GM18868 (cell line): ENCODE results near the gene MYOZ2.
"Not testable (repeated sequence)": the region's sequence is repeated elsewhere in the genome, so short reads cannot be mapped to it uniquely, and the experiment has no call there.

Source experiments
- ATAC-seq: cut with Tn5 transposase; IDR thresholded peaks from one replicate; pipeline ENCODE4 v1.9.1; 2021; ENCODE audit warnings: mild to moderate bottlenecking, moderate library complexity; ENCODE audit not compliant: unreplicated experiment

Gene MYOZ2

GRCh38 chr4:119125931-119126330, 9.7 kb upstream of the MYOZ2 start:
- ATAC-seq = no peak

- ATAC-seq = no peak
These were observed 7.5 kb upstream of the MYOZ2 start for GRCh38 chr4:119128148-119128547.

- no peak for ATAC-seq
These were observed 5.1 kb upstream of the MYOZ2 start for GRCh38 chr4:119130365-119131065.

GRCh38 chr4:119131164-119131563, 4.5 kb upstream of the MYOZ2 start:
- ATAC-seq = no peak

- no peak for ATAC-seq
These were observed 3.3 kb upstream of the MYOZ2 start for GRCh38 chr4:119132306-119132705.

GRCh38 chr4:119136546-119136945, 914 bp downstream of the MYOZ2 start:
- no peak for ATAC-seq

GRCh38 chr4:119138046-119138445, 2.4 kb downstream of the MYOZ2 start:
- ATAC-seq = no peak

GRCh38 chr4:119139311-119139710, 3.7 kb downstream of the MYOZ2 start:
- no peak for ATAC-seq

GRCh38 chr4:119139822-119140252, 4.2 kb downstream of the MYOZ2 start:
- ATAC-seq = no peak

GRCh38 chr4:119141283-119141682, 5.7 kb downstream of the MYOZ2 start:
- not testable (repeated sequence) for ATAC-seq

- ATAC-seq = no peak
These were observed 7.2 kb downstream of the MYOZ2 start for GRCh38 chr4:119142833-119143232.

GRCh38 chr4:119143341-119143740, 7.7 kb downstream of the MYOZ2 start:
- not testable (repeated sequence) for ATAC-seq

GRCh38 chr4:119149110-119149509, 13.5 kb downstream of the MYOZ2 start:
- no peak for ATAC-seq

GRCh38 chr4:119151161-119151560, 15.5 kb downstream of the MYOZ2 start:
- no peak for ATAC-seq

GRCh38 chr4:119152741-119153140, 17.1 kb downstream of the MYOZ2 start:
- ATAC-seq = no peak

- no peak for ATAC-seq
These were observed 26.5 kb downstream of the MYOZ2 start for GRCh38 chr4:119162174-119162573.

GRCh38 chr4:119165767-119166166, 30.1 kb downstream of the MYOZ2 start:
- ATAC-seq = no peak

GRCh38 chr4:119170195-119170594, 34.6 kb downstream of the MYOZ2 start:
- no peak for ATAC-seq

- ATAC-seq = no peak
These were observed 36.6 kb downstream of the MYOZ2 start for GRCh38 chr4:119172223-119172622.

GRCh38 chr4:119173729-119174361, 38.2 kb downstream of the MYOZ2 start:
- not testable (repeated sequence) for ATAC-seq

- no peak for ATAC-seq
These were observed 43.4 kb downstream of the MYOZ2 start for GRCh38 chr4:119179011-119179410.

GRCh38 chr4:119184128-119184527, 48.5 kb downstream of the MYOZ2 start:
- no peak for ATAC-seq

GRCh38 chr4:119189638-119190037, 54.0 kb downstream of the MYOZ2 start:
- no peak for ATAC-seq
